PC-3 (cell line): ENCODE measurements around the gene DIO1. TPM values are rescaled to one million over a fixed set of nuclear protein-coding genes. Genes with fewer than 3 reads are reported as not detected.
A peak's percentile ranks its signal among the peaks of the same experiment; 100 is the strongest.

Source experiments
- ATAC-seq: fragments of 200-7000 bp; cut with Tn5 transposase; 2 replicates; pipeline ENCODE4 v1.9.1; 2020; ENCODE audit warnings: mild to moderate bottlenecking, moderate library complexity
- BruUV-seq: library from RNA; stranded (reverse); fragments of 400-500 nt; replicated peaks from 2 replicates; lab custom pipeline; 2021; lab: Mats Ljungman, UMichigan
- CTCF ChIA-PET: fragments of 300-600 bp; sonication (Branson Sonifier 250); formaldehyde crosslinking; loops from one replicate; lab custom pipeline; 2022; ENCODE audit warnings: antibody characterized with exemption; lab: Charles Lee
- POLR2A ChIA-PET: fragments of 300-600 bp; sonication (Branson Sonifier 250); formaldehyde crosslinking; loops from one replicate; lab custom pipeline; 2022; ENCODE audit warnings: antibody characterized with exemption; ENCODE audit not compliant: unreplicated experiment; lab: Charles Lee
- DNase-seq: peaks from one replicate; pipeline ENCODE4 v3.0.0-alpha.2; 2015
- H2AFZ ChIP-seq: fragments of 300-600 bp; sonication (generic); 2 replicates; pipeline ENCODE4 v1.6.0; 2016; ENCODE audit warnings: antibody characterized with exemption, low read length
- H3F3A ChIP-seq: fragments of 300-600 bp; sonication (generic); one replicate; pipeline ENCODE4 v1.6.0; 2017; ENCODE audit warnings: antibody characterized with exemption, low read length, control low read depth, mild to moderate bottlenecking; ENCODE audit not compliant: unreplicated experiment
- H3K27ac ChIP-seq: fragments of 300-600 bp; sonication (generic); 2 replicates; pipeline ENCODE4 v1.5.1; 2016; ENCODE audit warnings: mild to moderate bottlenecking, low read length
- H3K27me3 ChIP-seq: fragments of 300-600 bp; sonication (generic); 2 replicates; pipeline ENCODE4 v1.6.1; 2016; ENCODE audit warnings: low read length, mixed read lengths
- H3K36me3 ChIP-seq: fragments of 300-600 bp; sonication (generic); 2 replicates; pipeline ENCODE4 v1.6.1; 2016; ENCODE audit warnings: low read depth, mixed run types, low read length, mixed read lengths
- H3K4me1 ChIP-seq: fragments of 300-600 bp; sonication (generic); 2 replicates; pipeline ENCODE4 v1.5.1; 2016; ENCODE audit warnings: low read length; ENCODE audit not compliant: insufficient read depth
- H3K4me2 ChIP-seq: fragments of 300-600 bp; sonication (generic); 2 replicates; pipeline ENCODE4 v1.6.0; 2016; ENCODE audit warnings: low read length
- H3K4me3 ChIP-seq: fragments of 300-600 bp; sonication (generic); 2 replicates; pipeline ENCODE4 v1.5.1; 2016; ENCODE audit warnings: mild to moderate bottlenecking, low read length, mixed read lengths
- H3K79me2 ChIP-seq: fragments of 300-600 bp; sonication (generic); 2 replicates; pipeline ENCODE4 v1.6.1; 2017; ENCODE audit warnings: low read length, mixed read lengths
- H3K9ac ChIP-seq: fragments of 300-600 bp; sonication (generic); 2 replicates; pipeline ENCODE4 v1.6.0; 2016; ENCODE audit warnings: mild to moderate bottlenecking, low read length
- H3K9me2 ChIP-seq: fragments of 300-600 bp; sonication (generic); replicated peaks from 2 replicates; pipeline ENCODE4 v1.6.1; 2016; ENCODE audit warnings: mixed run types, low read length, mixed read lengths
- H3K9me3 ChIP-seq: fragments of 300-600 bp; sonication (generic); 2 replicates; pipeline ENCODE4 v1.6.1; 2016; ENCODE audit warnings: low read length, mixed read lengths
- H4K20me1 ChIP-seq: fragments of 300-600 bp; sonication (generic); 2 replicates; pipeline ENCODE4 v1.6.1; 2016; ENCODE audit warnings: low read length, mixed read lengths
- CTCF ChIP-seq: fragments of 300-600 bp; sonication (generic); conservative IDR thresholded peaks from 2 replicates; pipeline ENCODE4 v1.5.1; 2017; ENCODE audit warnings: antibody characterized with exemption, low read depth, mild to moderate bottlenecking, low read length
- EZH2 ChIP-seq: fragments of 300-600 bp; sonication (generic); IDR thresholded peaks from one replicate; pipeline ENCODE4 v1.6.1; 2017; ENCODE audit warnings: antibody characterized with exemption, mild to moderate bottlenecking, low read length; ENCODE audit not compliant: unreplicated experiment
- EZH2phosphoT487 ChIP-seq: fragments of 300-600 bp; sonication (generic); IDR thresholded peaks from 2 replicates; pipeline ENCODE4 v1.6.1; 2018; ENCODE audit warnings: mild to moderate bottlenecking, antibody characterized with exemption, low read length, borderline replicate concordance
- intact Hi-C: fragments of 100-400 bp; cut with micrococcal nuclease; formaldehyde crosslinking; loops from 2 replicates; pipeline ENCODE4 v1.9.0; 2023
- total RNA-seq: library from RNA; depleted of rRNA; stranded (reverse); fragments of >200 nt; gene quantifications from 2 replicates; pipeline ENCODE4 v1.2.3, GENCODE V29; 2014

The DIO1 gene
- total RNA-seq, 1 experiment from 2014 or later = not detected

- no TSS peak for BruUV-seq
Observed at GRCh38 chr1:53943090-53943489, 49.1 kb downstream of the DIO1 start.

GRCh38 chr1:53943490-53944043 is 49.6 kb downstream of the DIO1 start:
- Histone ChIP-seq H3K27ac (peak overlapping the region; percentile 63), H3K9me3 (no peaks in the 10 kb centered on the region), H3K27me3 (no peaks in the 10 kb centered on the region), H3F3A (peaks cover 8% of the 10 kb centered on the region), H3K9me2 (no peaks in the 10 kb centered on the region), H3K4me2 (peak overlapping the region; percentile 45; the same call in 1 of the 2 replicates), H3K79me2 (peaks cover 56% of the 10 kb centered on the region), H2AFZ (no peak overlapping the region), H3K9ac (no peak overlapping the region), H4K20me1 (no peaks in the 10 kb centered on the region), H3K36me3 (no peaks in the 10 kb centered on the region), H3K4me1 (peaks cover 63% of the 10 kb centered on the region), H3K4me3 (no peak overlapping the region)
- ATAC-seq = no peak
- ChIA-PET CTCF (no interaction called here), POLR2A (no interaction called here)
- TF ChIP-seq EZH2 (no peak), CTCF (no peak), EZH2phosphoT487 (no peak)
- intact Hi-C loops = loop anchor here (2.0 kb wide), 1 partner anchor 53 kb away; no protein-coding TSS in a partner anchor
- BruUV-seq = no TSS peak
- DNase-seq = no peak

More at GRCh38 chr1:53943090-53943489, 49.1 kb downstream of the DIO1 start:
- no peak for DNase-seq
- Histone ChIP-seq H3K27ac (peak overlapping the region; percentile 63), H3K4me1 (peaks cover 67% of the 10 kb centered on the region), H3K9me3 (no peaks in the 10 kb centered on the region), H3K4me2 (peak overlapping the region; percentile 45), H3K9ac (no peak overlapping the region), H2AFZ (no peak overlapping the region), H3K36me3 (no peaks in the 10 kb centered on the region), H3K9me2 (no peaks in the 10 kb centered on the region), H3K79me2 (peaks cover 51% of the 10 kb centered on the region), H3F3A (peaks cover 12% of the 10 kb centered on the region), H3K4me3 (0 out of 2 replicates have a peak overlapping the region, but pooled peaks have one; percentile 17), H3K27me3 (no peaks in the 10 kb centered on the region), H4K20me1 (no peaks in the 10 kb centered on the region)
- POLR2A ChIA-PET = no interaction called here
- TF ChIP-seq EZH2phosphoT487 = no peak
- no peak for TF ChIP-seq EZH2
- TF ChIP-seq CTCF = no peak
- intact Hi-C loops = no loop called here
- no peak for ATAC-seq
- CTCF ChIA-PET = no interaction called here
